ENCODE results near the gene RASGRF1. TPM values are rescaled to one million over a fixed set of nuclear protein-coding genes. Genes with fewer than 3 reads are reported as not detected.

Gene RASGRF1
- total and polyA plus RNA-seq, 12 donors = 0.11 to 6.9 (median 0.46) TPM

DNA sequence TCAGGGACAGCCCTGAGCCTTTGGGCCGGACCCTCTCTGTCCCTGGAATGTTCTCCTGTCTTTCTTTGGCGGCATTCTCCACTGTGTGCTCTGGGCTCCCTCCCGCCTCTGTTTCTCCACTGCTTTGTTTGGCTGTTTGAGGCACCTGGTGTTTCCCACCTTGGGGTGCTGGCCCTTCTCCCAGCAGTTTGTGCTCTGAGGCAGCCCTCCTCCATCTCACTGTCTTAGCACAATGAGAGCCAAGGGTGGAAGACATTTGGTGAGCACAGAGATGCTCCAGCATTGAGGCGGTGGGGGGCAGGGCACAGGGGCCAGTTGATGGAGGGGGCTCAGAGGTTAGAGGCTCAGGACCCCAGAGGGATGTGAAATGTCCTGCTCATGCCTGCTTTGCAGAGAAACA lies 54.3 kb downstream of the RASGRF1 start:
- TF ChIP-seq, protein P1, sequence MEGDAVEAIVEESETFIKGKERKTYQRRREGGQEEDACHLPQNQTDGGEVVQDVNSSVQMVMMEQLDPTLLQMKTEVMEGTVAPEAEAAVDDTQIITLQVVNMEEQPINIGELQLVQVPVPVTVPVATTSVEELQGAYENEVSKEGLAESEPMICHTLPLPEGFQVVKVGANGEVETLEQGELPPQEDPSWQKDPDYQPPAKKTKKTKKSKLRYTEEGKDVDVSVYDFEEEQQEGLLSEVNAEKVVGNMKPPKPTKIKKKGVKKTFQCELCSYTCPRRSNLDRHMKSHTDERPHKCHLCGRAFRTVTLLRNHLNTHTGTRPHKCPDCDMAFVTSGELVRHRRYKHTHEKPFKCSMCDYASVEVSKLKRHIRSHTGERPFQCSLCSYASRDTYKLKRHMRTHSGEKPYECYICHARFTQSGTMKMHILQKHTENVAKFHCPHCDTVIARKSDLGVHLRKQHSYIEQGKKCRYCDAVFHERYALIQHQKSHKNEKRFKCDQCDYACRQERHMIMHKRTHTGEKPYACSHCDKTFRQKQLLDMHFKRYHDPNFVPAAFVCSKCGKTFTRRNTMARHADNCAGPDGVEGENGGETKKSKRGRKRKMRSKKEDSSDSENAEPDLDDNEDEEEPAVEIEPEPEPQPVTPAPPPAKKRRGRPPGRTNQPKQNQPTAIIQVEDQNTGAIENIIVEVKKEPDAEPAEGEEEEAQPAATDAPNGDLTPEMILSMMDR (IDR thresholded peaks at IDR 0.05) = no peak
- no peak for TF ChIP-seq POLR2A (IDR thresholded peaks at IDR 0.05)
- H3K36me3 ChIP-seq (replicated peaks in 1 of 2) = no peaks in the 10 kb centered on the region
- intact Hi-C loops (cut with DNase I) = no loop called here
- H3K27ac ChIP-seq = no peak overlapping the region
- no peaks in the 10 kb centered on the region for H3K4me1 ChIP-seq (replicated peaks in 1 of 2)
- H3K9me3 ChIP-seq (replicated peaks in 1 of 3) = no peaks in the 10 kb centered on the region
- no peak for DNase-seq
- WGBS, 4 donors = 71 to 96% (median 87%) methylated on average over 4 of the region's 4 CpGs
- H3K27me3 ChIP-seq = no peaks in the 10 kb centered on the region
- no peak overlapping the region for H3K4me3 ChIP-seq

DNA sequence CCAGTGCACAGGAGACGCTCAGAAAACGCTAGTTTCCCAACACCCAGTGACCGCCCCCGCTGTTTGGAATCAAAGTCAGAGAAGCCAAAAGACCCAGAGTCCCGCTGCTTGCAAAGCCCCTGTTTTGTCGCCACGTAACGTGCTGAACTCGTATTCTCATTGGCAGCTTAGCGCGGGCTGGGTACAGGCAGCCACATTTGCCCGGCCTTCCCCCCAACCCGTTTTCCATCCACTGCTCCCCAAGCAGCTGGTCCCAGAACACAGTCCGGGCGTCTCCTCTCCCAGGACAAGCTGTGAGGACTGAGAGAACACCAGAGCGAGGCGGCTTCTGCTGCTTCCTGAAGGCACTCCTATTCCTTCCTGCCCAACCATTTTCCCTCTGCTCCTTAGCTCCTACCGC lies 54.8 kb downstream of the RASGRF1 start:
- H3K27ac ChIP-seq = no peak overlapping the region
- H3K9me3 ChIP-seq (replicated peaks in 1 of 3) = no peaks in the 10 kb centered on the region
- no peaks in the 10 kb centered on the region for H3K4me1 ChIP-seq (replicated peaks in 1 of 2)
- TF ChIP-seq, protein P1 (IDR thresholded peaks at IDR 0.05) = no peak
- no peak for TF ChIP-seq POLR2A (IDR thresholded peaks at IDR 0.05)
- WGBS, 4 donors = 59 to 68% (median 65%) methylated on average over 18 of the region's 18 CpGs
- intact Hi-C loops (cut with DNase I) = no loop called here
- H3K27me3 ChIP-seq = no peaks in the 10 kb centered on the region
- no peak for DNase-seq
- H3K36me3 ChIP-seq (replicated peaks in 1 of 2) = no peaks in the 10 kb centered on the region
- no peak overlapping the region for H3K4me3 ChIP-seq

DNA sequence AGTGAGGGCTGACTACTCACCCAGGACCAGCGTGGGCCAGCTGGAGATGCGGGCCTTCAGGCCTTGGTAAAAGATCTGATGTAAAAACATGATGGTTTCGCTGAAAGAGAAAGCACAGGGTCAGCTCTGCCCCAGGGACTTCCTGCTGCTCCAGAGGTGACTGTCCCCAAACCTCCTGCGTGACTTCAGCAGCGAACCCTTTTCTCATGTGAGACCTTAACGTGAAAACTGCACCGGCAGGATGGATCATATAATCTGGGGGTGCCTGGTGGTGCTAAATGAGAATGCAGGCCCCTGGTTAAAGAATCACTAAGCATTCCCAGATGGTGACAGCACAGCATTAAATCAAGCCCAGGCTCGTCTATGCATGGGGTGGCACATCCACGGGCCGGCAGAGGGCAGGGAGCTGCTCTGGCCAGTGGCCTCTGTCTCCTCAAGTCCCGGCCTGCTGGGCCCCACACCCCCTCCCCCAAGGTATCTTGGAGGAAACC lies 55.4 kb downstream of the RASGRF1 start:
- no peak for DNase-seq
- 77 to 91% (median 79%) methylated on average over 7 to 11 of the region's 11 CpGs for WGBS, 4 donors
- no peaks in the 10 kb centered on the region for H3K27me3 ChIP-seq
- no peaks in the 10 kb centered on the region for H3K9me3 ChIP-seq (replicated peaks in 1 of 3)
- intact Hi-C loops (cut with DNase I) = no loop called here
- no peak overlapping the region for H3K4me3 ChIP-seq
- no peaks in the 10 kb centered on the region for H3K36me3 ChIP-seq (replicated peaks in 1 of 2)
- TF ChIP-seq, protein P1 (IDR thresholded peaks at IDR 0.05) = no peak
- TF ChIP-seq POLR2A (IDR thresholded peaks at IDR 0.05) = no peak
- no peaks in the 10 kb centered on the region for H3K4me1 ChIP-seq (replicated peaks in 1 of 2)
- H3K27ac ChIP-seq = no peak overlapping the region

DNA sequence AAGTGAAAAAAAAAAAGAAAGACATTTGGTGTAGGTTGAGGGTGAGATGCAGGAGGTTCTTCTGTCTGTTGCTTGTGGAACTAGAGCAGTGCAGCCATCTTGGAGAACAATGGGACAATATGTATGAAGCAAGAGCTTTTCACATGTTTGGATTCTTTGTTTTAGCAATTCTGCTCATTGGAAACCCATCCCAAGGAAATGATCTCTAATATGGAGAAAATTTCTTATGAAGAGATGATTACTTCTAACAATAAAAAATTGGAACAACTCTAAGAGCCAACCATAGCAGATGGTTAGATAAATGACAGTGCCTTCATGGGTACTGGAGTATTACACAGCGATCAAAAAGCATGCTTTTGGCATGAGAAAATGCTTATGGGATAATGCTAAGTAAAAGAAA lies 56.3 kb downstream of the RASGRF1 start:
- H3K27me3 ChIP-seq = no peaks in the 10 kb centered on the region
- 95 to 100% (median 99%) methylated on average over 1 of the region's 1 CpG for WGBS, 4 donors

More for the DNA sequence above, 56.3 kb downstream of the RASGRF1 start:
- no peaks in the 10 kb centered on the region for H3K36me3 ChIP-seq (replicated peaks in 1 of 2)
- TF ChIP-seq POLR2A (IDR thresholded peaks at IDR 0.05) = no peak
- TF ChIP-seq, protein P1 (IDR thresholded peaks at IDR 0.05) = no peak
- no peak overlapping the region for H3K27ac ChIP-seq
- H3K9me3 ChIP-seq (replicated peaks in 1 of 3) = no peaks in the 10 kb centered on the region
- no peak for DNase-seq
- no peak overlapping the region for H3K4me3 ChIP-seq
- H3K4me1 ChIP-seq (replicated peaks in 1 of 2) = no peaks in the 10 kb centered on the region
- intact Hi-C loops (cut with DNase I) = no loop called here

Measured in adrenal gland (tissue), 12 donors.